VCaP (cell line): ENCODE results near the gene CACNA2D2.

Source experiments
- H3K27ac ChIP-seq: fragments of 450-650 bp; 2 replicates; pipeline ENCODE4 v1.5.1; 2017
- TF ChIP-seq, protein P1 (sequence below): fragments of 450-650 bp; conservative IDR thresholded peaks from 2 replicates; pipeline ENCODE4 v1.5.1; 2017; ENCODE audit warnings: mild to moderate bottlenecking, moderate library complexity

CACNA2D2 gene

GRCh38 chr3:50533807-50534461, 30.5 kb upstream of the CACNA2D2 start:
- TF ChIP-seq, protein P1, sequence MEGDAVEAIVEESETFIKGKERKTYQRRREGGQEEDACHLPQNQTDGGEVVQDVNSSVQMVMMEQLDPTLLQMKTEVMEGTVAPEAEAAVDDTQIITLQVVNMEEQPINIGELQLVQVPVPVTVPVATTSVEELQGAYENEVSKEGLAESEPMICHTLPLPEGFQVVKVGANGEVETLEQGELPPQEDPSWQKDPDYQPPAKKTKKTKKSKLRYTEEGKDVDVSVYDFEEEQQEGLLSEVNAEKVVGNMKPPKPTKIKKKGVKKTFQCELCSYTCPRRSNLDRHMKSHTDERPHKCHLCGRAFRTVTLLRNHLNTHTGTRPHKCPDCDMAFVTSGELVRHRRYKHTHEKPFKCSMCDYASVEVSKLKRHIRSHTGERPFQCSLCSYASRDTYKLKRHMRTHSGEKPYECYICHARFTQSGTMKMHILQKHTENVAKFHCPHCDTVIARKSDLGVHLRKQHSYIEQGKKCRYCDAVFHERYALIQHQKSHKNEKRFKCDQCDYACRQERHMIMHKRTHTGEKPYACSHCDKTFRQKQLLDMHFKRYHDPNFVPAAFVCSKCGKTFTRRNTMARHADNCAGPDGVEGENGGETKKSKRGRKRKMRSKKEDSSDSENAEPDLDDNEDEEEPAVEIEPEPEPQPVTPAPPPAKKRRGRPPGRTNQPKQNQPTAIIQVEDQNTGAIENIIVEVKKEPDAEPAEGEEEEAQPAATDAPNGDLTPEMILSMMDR = no peak
- H3K27ac ChIP-seq = no peak overlapping the region

GRCh38 chr3:50533316-50533715, 29.9 kb upstream of the CACNA2D2 start:
- TF ChIP-seq, protein P1 = no peak
- no peak overlapping the region for H3K27ac ChIP-seq

DNA sequence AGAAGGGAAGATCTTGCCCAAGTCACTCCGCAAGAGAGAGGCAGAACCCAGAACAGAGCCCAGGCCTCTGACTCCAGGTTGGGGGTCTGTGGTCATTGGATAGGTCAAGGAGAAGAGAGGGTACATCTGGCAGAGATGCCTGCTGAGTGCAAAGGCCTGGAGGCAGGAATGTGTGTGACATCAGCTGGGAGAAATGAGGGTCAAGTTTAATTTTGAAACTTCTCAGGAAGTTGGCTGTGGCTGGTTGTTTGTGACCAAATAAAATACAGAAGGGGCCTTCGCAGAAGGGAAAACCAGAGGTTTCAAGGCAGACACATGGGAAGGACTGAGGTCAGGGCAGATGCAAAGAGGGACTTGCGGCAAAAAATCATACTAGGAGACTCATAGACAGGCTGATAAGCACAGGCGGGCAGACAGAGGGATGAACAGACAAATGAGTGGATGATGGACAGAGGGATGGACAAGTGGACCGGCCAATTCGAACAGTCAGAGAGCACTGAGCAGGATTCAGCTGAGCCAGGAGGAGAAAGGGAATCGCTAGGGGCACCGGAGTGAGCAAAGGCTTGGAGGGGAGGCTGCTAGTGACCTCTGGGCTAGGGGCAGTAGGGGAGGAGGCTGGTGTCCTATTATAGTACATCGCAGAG, 28.8 kb upstream of the CACNA2D2 start:
- TF ChIP-seq, protein P1 = no peak
- H3K27ac ChIP-seq = no peak overlapping the region

DNA sequence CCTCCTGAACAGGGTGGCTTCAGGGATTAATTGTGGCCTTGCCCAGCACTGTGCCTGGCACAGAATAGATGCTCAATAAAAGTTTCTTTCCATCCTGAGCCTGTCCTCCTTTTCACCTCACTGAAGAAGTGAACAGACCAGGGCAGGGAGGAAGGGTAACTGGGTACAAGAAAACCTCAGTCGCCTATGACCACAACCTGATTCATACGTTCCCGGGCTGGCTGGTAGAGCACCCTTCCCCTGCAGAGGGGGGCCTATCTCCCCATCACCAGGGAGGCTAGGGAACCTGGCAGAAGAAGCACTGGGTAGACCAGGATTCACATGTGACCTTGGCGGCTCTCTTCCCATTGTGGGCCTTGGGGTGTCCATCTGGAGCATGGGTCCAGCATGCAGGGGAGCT, 27.8 kb upstream of the CACNA2D2 start:
- TF ChIP-seq, protein P1 = no peak
- H3K27ac ChIP-seq = no peak overlapping the region

DNA sequence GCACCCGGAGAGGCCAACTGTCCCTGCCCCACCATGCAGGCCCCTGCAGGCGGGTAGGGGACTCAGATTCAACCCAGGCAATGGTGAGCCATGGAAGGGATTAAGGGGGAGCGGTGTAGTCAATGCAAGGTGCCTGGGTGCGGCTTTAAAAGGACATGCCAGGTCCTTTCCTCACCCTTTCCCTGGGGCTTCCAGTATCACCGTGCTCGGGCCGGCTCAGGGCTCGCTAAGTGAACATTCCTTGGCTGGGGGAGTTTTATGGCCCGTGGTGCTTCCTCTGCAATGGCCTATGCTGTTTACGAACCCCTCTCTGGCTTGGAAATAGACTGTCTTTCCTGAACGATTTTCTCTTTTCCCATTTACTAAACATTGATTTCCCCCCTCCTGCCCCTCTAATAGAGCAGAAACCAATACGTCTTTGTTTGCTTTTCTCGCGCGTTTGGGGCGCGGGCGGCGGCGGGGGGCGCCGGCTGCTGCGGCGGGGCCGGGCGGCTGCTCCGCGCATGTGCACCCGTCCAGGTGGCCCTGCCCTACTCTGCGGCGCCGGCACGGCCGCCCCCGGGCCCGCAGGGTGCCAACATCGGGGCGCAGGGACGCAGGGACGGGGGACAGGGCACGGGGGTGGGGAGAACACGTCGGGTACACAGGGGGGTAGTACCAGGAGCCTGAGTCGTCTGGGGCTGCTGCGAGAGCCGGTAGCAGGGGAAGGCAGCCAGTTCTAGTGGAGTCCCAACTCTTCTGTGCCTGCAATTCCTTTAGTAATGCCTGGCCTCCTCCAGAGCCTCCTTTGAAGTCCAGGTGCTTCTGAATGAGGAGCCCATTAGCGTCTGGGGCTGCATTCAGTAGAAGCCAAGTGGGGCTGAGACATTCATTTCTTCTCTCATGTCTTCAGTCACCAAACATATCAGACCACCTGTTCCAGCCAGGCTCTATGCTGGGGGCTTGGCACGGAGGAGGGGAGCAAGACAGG, 26.9 kb upstream of the CACNA2D2 start:
- TF ChIP-seq, protein P1 = no peak
- H3K27ac ChIP-seq = no peak overlapping the region

DNA sequence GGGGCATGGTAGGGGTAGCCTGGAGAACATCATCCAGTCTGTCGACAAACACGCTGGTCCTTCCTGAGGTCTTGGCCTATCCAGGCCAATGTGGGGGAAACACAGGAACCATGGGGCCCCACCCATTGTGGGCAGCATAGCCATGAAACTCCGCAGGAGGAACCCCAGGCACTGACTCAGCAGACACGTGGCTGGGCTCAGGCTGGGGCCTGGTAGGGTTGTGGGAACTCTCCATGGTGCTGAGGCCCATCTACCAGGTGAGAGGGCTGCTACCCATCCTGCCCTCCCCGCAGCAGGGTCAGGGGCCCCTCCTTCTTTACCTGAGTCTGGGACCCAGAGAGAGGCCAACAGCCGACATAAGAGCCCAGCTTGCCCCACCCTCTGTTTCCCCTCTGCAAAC, 22.6 kb upstream of the CACNA2D2 start:
- no peak overlapping the region for H3K27ac ChIP-seq
- TF ChIP-seq, protein P1 = no peak
